Measurements from ENCODE around the gene SDSL. TPM values are rescaled to one million over a fixed set of nuclear protein-coding genes. Genes with fewer than 3 reads are reported as not detected.
A peak's percentile ranks its signal among the peaks of the same experiment; 100 is the strongest.

SDSL gene
- total RNA-seq, 1 donor from 2014 or later, result 3.1 TPM

DNA sequence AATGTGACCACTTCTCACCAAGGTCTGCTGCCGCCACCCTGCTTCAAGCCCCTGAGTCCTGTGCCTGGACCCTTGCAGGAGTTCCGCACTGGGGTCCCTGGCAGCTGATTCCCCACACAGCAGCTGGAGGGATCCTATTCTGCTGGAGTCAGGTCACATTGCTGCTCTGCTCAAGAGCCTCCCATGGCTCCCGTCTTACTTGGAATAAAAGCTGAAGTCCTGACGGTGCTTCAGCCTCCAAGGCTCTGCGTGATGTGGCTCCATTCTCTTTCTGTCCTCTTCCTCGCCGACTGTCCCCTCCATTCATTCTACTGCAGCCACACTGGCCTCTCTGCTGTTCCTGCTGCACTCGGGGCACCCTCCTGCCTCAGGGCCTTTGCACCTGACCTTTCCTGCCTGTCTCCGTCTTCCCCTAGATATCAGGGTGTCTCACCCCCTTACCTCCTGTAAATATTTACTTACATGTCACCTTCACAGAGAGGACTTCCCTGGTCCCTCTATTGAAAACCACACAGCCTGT, 7.6 kb upstream of the SDSL start:
- peaks cover 4% of the 10 kb centered on the region for H3F3A ChIP-seq (ENCODE audit: low read depth)
- H2AFZ ChIP-seq (replicated peaks), result no peak overlapping the region
- no peaks in the 10 kb centered on the region for H3K79me2 ChIP-seq (ENCODE audit: low read depth)
- H3K9ac ChIP-seq, result no peak overlapping the region
- Mint-ChIP-seq H3K36me3 (no peaks in the 10 kb centered on the region), H3K9me3 (no peaks in the 10 kb centered on the region), H3K27me3 (ENCODE audit: insufficient read depth, low read depth) (peaks cover 18% of the 10 kb centered on the region), H3K4me3 (no peak overlapping the region), H3K4me1 (peaks cover 15% of the 10 kb centered on the region), H3K27ac (no peak overlapping the region)
- no peaks in the 10 kb centered on the region for H3K36me3 ChIP-seq
- no peaks in the 10 kb centered on the region for H4K20me1 ChIP-seq (ENCODE audit: low read depth)
- no peak overlapping the region for H3K4me2 ChIP-seq
- no peaks in the 10 kb centered on the region for H3K27me3 ChIP-seq
- no peaks in the 10 kb centered on the region for H3K4me1 ChIP-seq
- DNase-seq (ENCODE audit: low spot score), result no peak
- no peak overlapping the region for H3K27ac ChIP-seq
- no peaks in the 10 kb centered on the region for H3K9me3 ChIP-seq (ENCODE audit: low read depth)
- TF ChIP-seq CTCF (IDR thresholded peaks at IDR 0.05) (no peak), EZH2phosphoT487 (IDR thresholded peaks at IDR 0.05) (no peak), EZH2 (IDR thresholded peaks at IDR 0.05) (no peak)
- H3K4me3 ChIP-seq, result no peak overlapping the region

DNA sequence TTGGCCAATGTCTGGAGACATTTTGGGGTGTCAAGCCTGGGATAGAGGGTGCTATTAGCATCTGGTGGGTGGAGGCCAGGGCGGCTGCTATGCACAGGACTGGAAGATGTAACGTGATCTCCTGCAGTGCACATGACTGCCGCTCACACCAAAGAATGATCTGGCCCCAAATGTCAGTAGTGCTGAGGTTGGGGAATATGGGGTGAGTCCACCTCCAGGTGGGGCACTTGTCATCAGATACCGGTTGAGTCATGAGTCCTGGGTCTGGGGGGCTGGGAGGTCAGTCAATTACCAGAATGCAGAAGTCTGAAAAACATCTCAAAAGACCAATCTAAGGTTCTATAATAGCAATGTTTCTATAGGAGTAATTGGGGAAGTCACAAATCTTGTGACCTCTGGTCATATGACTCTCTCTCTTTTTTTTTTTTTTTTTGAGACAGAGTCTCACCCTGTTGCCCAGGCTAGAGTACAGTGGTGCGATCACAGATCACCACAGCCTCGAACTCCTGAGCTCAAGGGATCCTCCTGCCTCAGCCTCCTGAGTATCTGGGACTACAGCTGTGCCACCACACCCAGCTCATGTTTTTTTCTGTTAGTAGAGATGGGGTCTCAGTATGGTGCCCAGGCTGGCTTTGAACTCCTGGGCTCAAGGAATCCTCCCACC, 6.0 kb upstream of the SDSL start:
- Histone ChIP-seq H3K9me3 (ENCODE audit: low read depth) (no peaks in the 10 kb centered on the region), H2AFZ (replicated peaks) (no peak overlapping the region)
- H3K4me1 Mint-ChIP-seq, result peaks cover 15% of the 10 kb centered on the region

GRCh38 chr12:113418213-113418879, 3.8 kb upstream of the SDSL start:
- H3K27me3 ChIP-seq, result no peaks in the 10 kb centered on the region
- Mint-ChIP-seq H3K27ac (no peak overlapping the region), H3K36me3 (no peaks in the 10 kb centered on the region), H3K27me3 (ENCODE audit: insufficient read depth, low read depth) (peaks cover 7% of the 10 kb centered on the region), H3K9me3 (no peaks in the 10 kb centered on the region), H3K4me1 (peaks cover 27% of the 10 kb centered on the region), H3K4me3 (no peak overlapping the region)
- H3K79me2 ChIP-seq (ENCODE audit: low read depth), result no peaks in the 10 kb centered on the region
- H4K20me1 ChIP-seq (ENCODE audit: low read depth), result no peaks in the 10 kb centered on the region
- peaks cover 10% of the 10 kb centered on the region for H3F3A ChIP-seq (ENCODE audit: low read depth)
- no peaks in the 10 kb centered on the region for H3K36me3 ChIP-seq
- H3K4me1 ChIP-seq, result peaks cover 5% of the 10 kb centered on the region
- no peak overlapping the region for H3K4me3 ChIP-seq
- H3K27ac ChIP-seq, result no peak overlapping the region
- no peaks in the 10 kb centered on the region for H3K9me3 ChIP-seq (ENCODE audit: low read depth)
- H3K4me2 ChIP-seq, result no peak overlapping the region
- no peak for DNase-seq (ENCODE audit: low spot score)
- no peak overlapping the region for H2AFZ ChIP-seq (replicated peaks)
- TF ChIP-seq EZH2phosphoT487 (IDR thresholded peaks at IDR 0.05) (no peak), CTCF (IDR thresholded peaks at IDR 0.05) (no peak), EZH2 (IDR thresholded peaks at IDR 0.05) (no peak)
- no peak overlapping the region for H3K9ac ChIP-seq

More for the DNA sequence above, 6.0 kb upstream of the SDSL start:
- no peak overlapping the region for H3K27ac ChIP-seq
- no peaks in the 10 kb centered on the region for H3K9me3 Mint-ChIP-seq
- H3F3A ChIP-seq (ENCODE audit: low read depth), result peaks cover 4% of the 10 kb centered on the region
- H3K9ac ChIP-seq, result no peak overlapping the region
- DNase-seq (ENCODE audit: low spot score), result no peak
- TF ChIP-seq EZH2 (IDR thresholded peaks at IDR 0.05) (no peak), EZH2phosphoT487 (IDR thresholded peaks at IDR 0.05) (no peak), CTCF (IDR thresholded peaks at IDR 0.05) (no peak)
- H3K27ac Mint-ChIP-seq, result peak overlapping the region; percentile 11
- no peaks in the 10 kb centered on the region for H3K36me3 Mint-ChIP-seq
- no peaks in the 10 kb centered on the region for H4K20me1 ChIP-seq (ENCODE audit: low read depth)
- H3K36me3 ChIP-seq, result no peaks in the 10 kb centered on the region
- H3K27me3 Mint-ChIP-seq (ENCODE audit: insufficient read depth, low read depth), result peaks cover 15% of the 10 kb centered on the region
- no peak overlapping the region for H3K4me3 Mint-ChIP-seq
- H3K4me2 ChIP-seq, result no peak overlapping the region
- H3K27me3 ChIP-seq, result no peaks in the 10 kb centered on the region
- no peaks in the 10 kb centered on the region for H3K4me1 ChIP-seq
- H3K4me3 ChIP-seq, result no peak overlapping the region
- no peaks in the 10 kb centered on the region for H3K79me2 ChIP-seq (ENCODE audit: low read depth)

Data from neural progenitor cell (in vitro differentiated cells).